GM18951 (cell line): ENCODE results near the gene LCLAT1.

Source experiments
- POLR2A ChIP-seq: IDR thresholded peaks from 4 replicates; pipeline ENCODE4 v1.6.1; 2011; ENCODE audit warnings: mild to moderate bottlenecking; ENCODE audit not compliant: insufficient read length, insufficient read depth; ENCODE audit errors: extremely low read depth
- in situ Hi-C: fragments of 300-500 bp; cut with MboI; formaldehyde crosslinking; loops from one replicate; pipeline ENCODE4 v1.12.0; 2022; ENCODE audit warnings: low sequenced_read_pairs, mixed read lengths, inconsistent platforms; ENCODE audit not compliant: unreplicated experiment

Gene LCLAT1

DNA sequence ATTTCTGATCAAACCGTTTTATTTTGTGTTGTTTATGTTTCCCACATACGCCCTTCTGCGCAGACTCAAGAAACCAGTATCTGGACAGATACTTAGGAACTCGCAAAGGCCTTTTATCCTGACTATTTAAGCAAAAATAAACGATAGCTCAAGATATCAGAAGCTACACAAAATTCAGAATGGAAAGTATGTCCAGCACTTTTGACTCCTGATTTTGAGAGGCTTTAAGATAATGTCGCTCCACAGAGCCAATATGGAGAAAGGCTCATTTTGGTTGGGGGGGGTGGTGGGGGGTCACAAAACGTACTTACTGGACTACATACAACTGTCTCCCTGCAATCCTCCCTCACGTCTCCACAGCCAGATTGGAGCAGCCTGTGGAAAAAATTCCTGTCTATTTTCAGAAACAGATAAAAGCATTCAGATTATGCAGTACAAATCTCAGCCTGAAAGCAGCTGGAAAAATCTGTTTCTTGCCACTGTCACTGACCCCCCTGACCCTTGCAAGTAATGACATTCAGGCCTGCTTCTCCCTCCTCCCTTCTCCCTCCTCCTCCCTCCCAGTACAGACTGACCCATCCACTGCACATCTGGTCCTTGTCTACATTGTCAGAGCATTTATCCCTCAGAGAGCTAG is 34.9 kb upstream of the LCLAT1 start:
- TF ChIP-seq POLR2A = no peak
- in situ Hi-C loops = no loop called here

GRCh38 chr2:30412684-30413570 is 34.1 kb upstream of the LCLAT1 start:
- no peak for TF ChIP-seq POLR2A
- in situ Hi-C loops = no loop called here

DNA sequence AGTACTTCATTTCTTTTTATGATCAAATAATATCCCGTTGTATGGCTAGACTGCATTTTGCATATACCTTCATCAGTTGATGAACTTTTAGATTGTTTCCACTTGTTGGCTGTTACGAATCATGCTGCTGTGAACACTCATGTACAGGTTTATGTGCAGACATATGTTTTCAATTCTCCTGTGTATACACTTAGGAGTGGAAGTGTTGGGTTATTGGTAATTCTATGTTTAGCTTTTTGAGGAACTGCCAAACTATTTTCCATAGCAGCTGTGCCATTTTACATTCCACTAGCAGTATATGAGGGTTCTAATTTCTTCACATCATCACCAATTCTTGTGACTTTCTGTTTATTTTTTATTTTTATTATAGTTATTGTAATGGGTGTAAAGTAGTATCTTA is 32.1 kb upstream of the LCLAT1 start:
- in situ Hi-C loops = no loop called here
- TF ChIP-seq POLR2A = no peak

DNA sequence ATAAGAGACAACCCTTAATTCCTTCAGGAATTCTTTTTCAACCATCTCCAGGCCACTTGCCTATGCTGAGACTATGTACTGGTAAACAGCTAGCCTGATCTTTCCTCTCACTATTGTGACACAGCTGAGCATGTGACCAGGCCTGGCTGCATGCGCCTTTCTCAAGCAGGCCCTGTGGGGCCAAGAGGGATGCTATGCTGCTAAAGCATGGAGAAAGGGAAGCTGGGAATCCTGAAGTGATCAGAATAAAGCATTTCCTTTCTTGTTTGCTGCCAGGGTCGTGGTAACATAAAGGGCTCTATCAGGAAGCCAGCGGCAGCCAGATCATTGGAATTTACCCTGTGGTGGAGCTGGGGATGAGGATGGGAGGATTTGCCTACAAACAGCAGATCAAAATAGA is 29.8 kb upstream of the LCLAT1 start:
- no peak for TF ChIP-seq POLR2A
- in situ Hi-C loops = no loop called here

DNA sequence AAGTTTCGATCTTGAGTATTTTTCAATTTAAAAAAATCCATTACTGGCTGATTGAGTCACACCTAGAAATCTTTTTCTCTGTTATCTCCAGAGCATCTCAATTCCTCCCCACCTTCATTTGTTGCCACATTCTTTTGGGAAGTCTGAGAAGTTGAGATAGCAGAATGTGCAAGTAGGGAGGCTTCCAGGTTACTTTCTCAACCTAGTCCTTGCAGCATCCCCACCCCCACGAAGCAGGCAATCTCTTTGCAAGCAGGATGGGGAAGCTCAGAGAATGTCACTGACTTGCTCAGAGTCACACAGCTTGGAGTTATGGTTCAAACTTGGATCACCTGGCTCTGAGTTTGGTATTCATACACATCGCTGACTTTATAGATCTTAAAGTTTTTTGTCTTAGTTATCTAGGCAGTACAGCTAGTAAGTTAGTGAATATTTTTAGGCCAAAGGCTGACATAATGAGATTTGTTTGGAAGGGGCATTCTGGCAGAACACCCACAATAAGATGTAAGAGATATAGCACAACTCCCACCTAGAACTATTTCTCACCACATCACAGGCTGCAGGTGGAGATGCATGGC is 25.9 kb upstream of the LCLAT1 start:
- in situ Hi-C loops = no loop called here
- TF ChIP-seq POLR2A = no peak

- no peak for TF ChIP-seq POLR2A
- in situ Hi-C loops = no loop called here
Measured at GRCh38 chr2:30421604-30422443, 25.2 kb upstream of the LCLAT1 start.

DNA sequence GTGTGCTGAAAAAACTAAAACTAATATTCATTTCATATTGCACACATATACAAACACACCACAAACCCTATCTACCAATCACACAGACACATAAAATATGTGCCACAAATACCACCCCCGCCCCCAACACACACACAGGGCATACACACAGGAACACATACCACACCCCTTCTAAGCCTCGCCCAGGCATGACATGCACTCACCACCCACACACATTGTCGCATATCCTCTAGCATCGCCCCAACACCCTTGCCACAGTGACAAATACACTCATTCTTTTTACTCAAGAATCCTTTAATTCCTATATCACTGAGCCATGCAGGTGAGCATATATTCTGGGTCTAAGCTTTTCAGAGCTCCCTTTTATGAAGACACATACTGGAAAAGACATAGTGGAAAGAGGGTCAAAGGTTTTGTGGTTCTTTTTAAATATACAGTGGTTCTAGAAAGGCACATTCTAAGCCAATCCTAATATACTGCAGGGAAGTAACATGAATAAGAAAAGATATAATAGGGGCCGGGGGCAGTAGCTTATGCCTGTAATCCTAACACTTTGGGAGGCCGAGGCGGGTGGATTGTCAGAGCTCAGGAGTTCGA is 24.5 kb upstream of the LCLAT1 start:
- in situ Hi-C loops = no loop called here
- no peak for TF ChIP-seq POLR2A

DNA sequence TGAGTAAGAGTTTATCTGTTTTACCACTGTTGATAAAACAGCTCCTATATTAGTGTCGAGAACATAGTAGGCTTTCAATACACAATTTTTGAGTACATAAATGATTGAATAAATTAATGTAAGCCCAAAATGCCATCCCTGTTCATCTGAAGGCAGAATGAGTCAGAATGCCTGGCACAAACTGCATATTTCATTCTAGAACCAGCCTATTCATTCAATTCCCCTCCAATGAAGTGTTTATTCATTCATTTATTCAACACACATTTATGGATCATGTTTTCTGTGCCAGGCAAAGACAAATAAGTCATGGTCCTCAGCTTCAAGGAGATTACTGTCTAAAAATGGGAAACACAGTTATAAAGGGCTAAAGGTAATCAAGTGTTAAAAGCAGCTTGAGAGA is 22.8 kb upstream of the LCLAT1 start:
- TF ChIP-seq POLR2A = no peak
- in situ Hi-C loops = no loop called here

DNA sequence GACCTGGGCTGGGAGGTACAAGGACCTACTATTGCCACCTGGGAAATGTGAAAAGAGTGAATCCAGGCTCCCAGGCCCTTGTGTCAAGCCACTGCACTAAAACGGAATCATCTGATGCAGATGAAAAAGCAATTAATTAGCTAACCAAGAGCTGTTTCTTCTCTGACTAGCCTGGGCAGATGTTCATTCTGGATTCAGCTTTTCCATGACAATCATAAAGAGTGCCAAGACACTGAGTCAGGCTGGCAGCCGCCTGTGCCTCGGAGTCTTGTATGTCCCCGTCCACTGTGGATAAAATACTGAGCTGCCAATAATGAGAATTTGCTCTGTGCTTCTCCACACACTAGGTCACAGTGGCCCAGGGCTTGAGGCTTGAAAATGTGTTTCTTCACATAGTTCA is 21.7 kb upstream of the LCLAT1 start:
- in situ Hi-C loops = no loop called here
- TF ChIP-seq POLR2A = no peak

DNA sequence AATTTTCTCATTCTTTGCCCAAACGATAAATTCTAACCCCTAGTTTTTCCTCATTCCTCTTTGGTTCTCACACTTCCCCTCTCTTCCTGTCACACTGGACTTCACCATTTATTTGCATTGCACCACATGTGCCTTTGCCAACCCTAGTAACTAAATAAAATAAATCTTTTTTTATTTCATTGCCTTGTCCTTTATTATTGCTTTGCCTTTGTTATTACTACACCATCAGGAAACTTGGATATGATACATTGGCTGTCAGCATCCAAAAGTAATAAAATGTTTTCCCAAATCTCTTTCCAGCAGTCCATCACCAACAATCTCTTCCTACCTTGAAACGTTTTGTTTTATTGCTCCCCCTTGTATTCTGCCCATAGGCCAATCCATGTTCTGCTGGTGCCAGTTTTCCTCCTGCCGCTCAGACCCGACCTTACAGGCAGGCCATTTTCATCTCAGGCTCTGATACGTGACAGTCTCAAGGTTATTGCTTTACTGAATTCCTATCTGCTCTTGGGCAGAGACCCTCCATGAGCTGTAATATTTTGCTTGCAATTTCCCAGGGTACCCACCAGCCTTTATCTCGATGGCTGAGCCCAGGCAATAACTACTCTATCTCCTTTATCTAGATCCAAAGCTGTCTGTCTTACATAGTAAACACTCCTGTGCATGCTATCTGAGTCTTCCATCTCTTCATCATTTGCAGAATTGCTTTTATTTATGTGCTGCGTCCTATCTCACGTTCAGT is 19.3 kb upstream of the LCLAT1 start:
- in situ Hi-C loops = no loop called here

GRCh38 chr2:30428348-30428662 is 18.7 kb upstream of the LCLAT1 start:
- no peak for TF ChIP-seq POLR2A
- in situ Hi-C loops = no loop called here

More for the DNA sequence above, 19.3 kb upstream of the LCLAT1 start:
- TF ChIP-seq POLR2A = no peak

GRCh38 chr2:30428827-30429461 is 18.1 kb upstream of the LCLAT1 start:
- no peak for TF ChIP-seq POLR2A
- in situ Hi-C loops = no loop called here
